KMS-11 (cell line): ENCODE results near the gene MPRIP.

Experiments used
- H2AFZ ChIP-seq: fragments of 200-600 bp; sonication (generic); 2 replicates; pipeline ENCODE4 v1.6.1; 2016; ENCODE audit warnings: antibody characterized with exemption, mixed run types, low read depth
- H3K27ac ChIP-seq: fragments of 200-600 bp; sonication (generic); 2 replicates; pipeline ENCODE4 v1.6.1; 2016; ENCODE audit warnings: mild to moderate bottlenecking, mixed run types
- H3K27me3 ChIP-seq: fragments of 200-600 bp; sonication (generic); 2 replicates; pipeline ENCODE4 v1.6.1; 2017; ENCODE audit warnings: mild to moderate bottlenecking, low read depth, mixed run types, moderate library complexity; ENCODE audit not compliant: insufficient read depth
- H3K36me3 ChIP-seq: fragments of 200-600 bp; sonication (generic); 2 replicates; pipeline ENCODE4 v1.6.1; 2017; ENCODE audit warnings: mild to moderate bottlenecking, mixed run types; ENCODE audit not compliant: insufficient read depth
- H3K4me1 ChIP-seq: fragments of 200-600 bp; sonication (generic); 2 replicates; pipeline ENCODE4 v1.6.1; 2016; ENCODE audit warnings: mild to moderate bottlenecking, low read depth, mixed run types; ENCODE audit not compliant: poor library complexity, severe bottlenecking
- H3K4me2 ChIP-seq: fragments of 200-600 bp; sonication (generic); 2 replicates; pipeline ENCODE4 v1.7.0; 2016; ENCODE audit warnings: mild to moderate bottlenecking, mixed run types
- H3K4me3 ChIP-seq: fragments of 200-600 bp; sonication (generic); IDR thresholded peaks from 2 replicates; pipeline ENCODE4 v1.6.1; 2017; ENCODE audit warnings: low read depth, low read length, mixed read lengths; ENCODE audit not compliant: insufficient read depth
- H3K79me2 ChIP-seq: fragments of 200-600 bp; sonication (generic); 2 replicates; pipeline ENCODE4 v1.6.1; 2016; ENCODE audit warnings: low read depth, mixed run types; ENCODE audit not compliant: insufficient read depth
- H3K9ac ChIP-seq: fragments of 200-600 bp; sonication (generic); 2 replicates; pipeline ENCODE4 v1.6.1; 2016; ENCODE audit warnings: mild to moderate bottlenecking, mixed run types
- H4K20me1 ChIP-seq: fragments of 200-600 bp; sonication (generic); 2 replicates; pipeline ENCODE4 v1.6.1; 2016; ENCODE audit warnings: mild to moderate bottlenecking, mixed run types; ENCODE audit not compliant: insufficient read depth
- CTCF ChIP-seq: fragments of 200-600 bp; sonication (generic); conservative IDR thresholded peaks from 2 replicates; pipeline ENCODE4 v1.6.1; 2017; ENCODE audit warnings: low read depth, mild to moderate bottlenecking, antibody characterized with exemption, low read length, moderate library complexity, mixed read lengths

The MPRIP gene

GRCh38 chr17:17196776-17197175 lies 154.5 kb downstream of the MPRIP start:
- no peaks in the 10 kb centered on the region for H3K36me3 ChIP-seq
- H4K20me1 ChIP-seq: no peaks in the 10 kb centered on the region
- TF ChIP-seq CTCF: no peak
- no peak overlapping the region for H3K4me2 ChIP-seq
- peaks cover 8% of the 10 kb centered on the region; the same call in 1 of the 2 replicates for H3K79me2 ChIP-seq
- H3K4me3 ChIP-seq: no peak overlapping the region
- peaks cover 3% of the 10 kb centered on the region for H3K4me1 ChIP-seq
- H3K9ac ChIP-seq: no peak overlapping the region
- H3K27me3 ChIP-seq: no peaks in the 10 kb centered on the region
- no peak overlapping the region for H3K27ac ChIP-seq
- H2AFZ ChIP-seq: no peak overlapping the region

DNA sequence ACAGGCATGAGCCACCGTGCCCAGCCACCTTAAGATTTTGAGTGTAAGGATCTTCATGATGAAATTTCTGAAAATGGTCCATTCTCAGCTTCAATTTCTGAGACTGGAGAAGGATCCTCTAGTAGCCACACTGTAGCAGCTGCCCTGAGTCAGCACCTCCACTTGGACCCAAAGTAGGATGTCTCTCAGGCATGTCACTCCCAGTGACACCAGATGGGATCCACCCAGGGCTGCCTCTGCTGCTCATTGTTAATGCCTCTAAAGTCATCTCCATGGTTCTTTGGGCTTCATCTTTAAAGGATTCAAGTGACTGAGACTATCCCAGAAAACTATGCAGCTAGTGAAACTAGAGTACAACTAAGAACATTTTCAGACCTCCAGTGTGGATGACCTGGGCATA lies 156.0 kb downstream of the MPRIP start:
- Histone ChIP-seq H3K27ac (no peak overlapping the region), H2AFZ (no peak overlapping the region), H3K4me1 (no peaks in the 10 kb centered on the region), H3K27me3 (no peaks in the 10 kb centered on the region), H3K36me3 (no peaks in the 10 kb centered on the region), H3K9ac (no peak overlapping the region), H3K4me3 (no peak overlapping the region), H3K4me2 (no peak overlapping the region), H4K20me1 (no peaks in the 10 kb centered on the region), H3K79me2 (peaks cover 22% of the 10 kb centered on the region)
- TF ChIP-seq CTCF: no peak

DNA sequence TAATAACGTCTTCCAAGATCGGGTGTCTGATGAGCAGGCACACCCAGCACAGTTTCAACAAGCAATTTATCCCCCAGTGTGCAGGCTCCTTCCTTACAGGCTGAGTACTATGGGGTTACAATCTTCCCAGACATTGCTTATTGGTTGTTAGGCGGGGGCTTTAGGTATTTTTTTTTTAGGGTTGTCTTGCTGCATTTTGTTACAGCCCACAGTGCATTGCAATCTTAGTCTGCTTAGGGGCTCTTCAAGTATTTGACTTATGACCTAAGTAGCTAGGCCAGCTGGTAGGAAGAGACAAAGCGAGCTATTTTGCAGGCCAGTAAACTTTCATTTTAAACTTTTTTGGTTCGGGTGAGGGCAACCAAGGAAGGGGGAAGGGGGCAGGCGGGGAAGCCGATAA lies 158.1 kb downstream of the MPRIP start:
- Histone ChIP-seq H2AFZ (no peak overlapping the region), H3K4me1 (peaks cover 5% of the 10 kb centered on the region), H4K20me1 (no peaks in the 10 kb centered on the region), H3K27ac (no peak overlapping the region), H3K4me2 (no peak overlapping the region), H3K4me3 (no peak overlapping the region), H3K27me3 (no peaks in the 10 kb centered on the region), H3K9ac (no peak overlapping the region), H3K79me2 (peaks cover 42% of the 10 kb centered on the region), H3K36me3 (no peaks in the 10 kb centered on the region)
- no peak for TF ChIP-seq CTCF

GRCh38 chr17:17200831-17201230 lies 158.6 kb downstream of the MPRIP start:
- Histone ChIP-seq H3K4me1 (peaks cover 5% of the 10 kb centered on the region), H3K79me2 (peaks cover 43% of the 10 kb centered on the region), H4K20me1 (no peaks in the 10 kb centered on the region), H3K4me3 (no peak overlapping the region), H3K27me3 (no peaks in the 10 kb centered on the region), H3K27ac (no peak overlapping the region), H3K36me3 (no peaks in the 10 kb centered on the region), H2AFZ (no peak overlapping the region), H3K9ac (no peak overlapping the region), H3K4me2 (no peak overlapping the region)
- no peak for TF ChIP-seq CTCF
